Measurements from ENCODE around the gene MIPEP.

MIPEP gene

DNA sequence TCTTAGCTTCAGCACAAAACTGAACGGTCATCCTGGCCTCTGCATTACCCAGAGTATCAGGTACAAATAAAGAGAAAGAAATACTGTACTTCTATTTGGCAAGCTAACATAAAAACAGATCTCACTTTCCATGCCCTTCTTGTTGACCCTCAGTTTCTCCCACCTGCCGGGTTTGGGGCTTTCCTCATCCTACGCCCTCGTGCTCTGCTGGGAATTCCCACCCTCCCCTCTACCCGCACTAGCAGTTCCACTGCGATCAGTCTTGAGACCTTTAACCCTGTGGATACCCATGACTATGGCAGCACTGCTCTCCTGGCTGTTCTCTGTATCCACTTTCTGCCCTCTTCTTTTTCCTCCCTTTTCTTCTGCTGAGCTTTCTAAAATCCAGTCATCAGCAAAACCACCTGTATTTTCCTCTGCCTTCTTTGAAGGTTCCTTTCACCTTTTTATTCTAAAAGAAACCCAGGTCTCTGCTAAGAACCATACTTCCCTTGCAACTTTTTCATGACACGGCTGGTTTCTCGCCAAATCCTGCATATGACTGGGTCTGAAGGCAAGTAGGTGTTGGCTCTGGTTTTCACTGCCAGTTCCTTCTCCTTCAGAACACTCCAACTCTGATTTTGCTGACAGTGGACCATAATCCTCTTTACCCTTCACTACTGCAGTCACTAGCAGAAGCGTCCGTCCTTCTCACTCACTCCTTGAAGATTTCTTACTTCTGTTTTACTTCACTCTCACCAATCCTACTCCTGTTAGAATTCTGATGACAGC, 99.4 kb downstream of the MIPEP start:
- CTCF ChIA-PET, result interaction anchor here (0.6 kb wide), 1 partner anchor 25 kb away, joined by 3 read pairs; no protein-coding TSS in a partner anchor
- Histone ChIP-seq H3K9me3 (ENCODE audit: control insufficient read depth, insufficient read depth, low read depth, low read length) (no peaks in the 10 kb centered on the region), H3K27ac (ENCODE audit: extremely low read depth, low read depth, low read length) (no peak overlapping the region), H3K4me1 (ENCODE audit: control insufficient read depth, insufficient read depth, low read length) (0 out of 2 replicates have a peak, but pooled peaks cover 4% of the 10 kb centered on the region), H3K36me3 (ENCODE audit: control insufficient read depth in 2 of 2, insufficient read depth in 1 of 2, low read length in 2 of 2) (no peaks in the 10 kb centered on the region), H3K4me3 (ENCODE audit: low read depth, low read length) (no peak overlapping the region)
- TF ChIP-seq ZNF423 (tag by site-specific recombination; IDR thresholded peaks at IDR 0.05) (no peak), ZBTB21 (tag by site-specific recombination; IDR thresholded peaks at IDR 0.05) (no peak), ZNF660 (tag by site-specific recombination; IDR thresholded peaks at IDR 0.05) (no peak), ZNF530 (tag by site-specific recombination; IDR thresholded peaks at IDR 0.05; ENCODE audit: low read depth) (no peak), ZNF473 (tag by site-specific recombination; IDR thresholded peaks at IDR 0.05) (no peak), ZNF133 (tag by site-specific recombination; IDR thresholded peaks at IDR 0.05) (no peak)
- TF ChIP-seq, protein P1, sequence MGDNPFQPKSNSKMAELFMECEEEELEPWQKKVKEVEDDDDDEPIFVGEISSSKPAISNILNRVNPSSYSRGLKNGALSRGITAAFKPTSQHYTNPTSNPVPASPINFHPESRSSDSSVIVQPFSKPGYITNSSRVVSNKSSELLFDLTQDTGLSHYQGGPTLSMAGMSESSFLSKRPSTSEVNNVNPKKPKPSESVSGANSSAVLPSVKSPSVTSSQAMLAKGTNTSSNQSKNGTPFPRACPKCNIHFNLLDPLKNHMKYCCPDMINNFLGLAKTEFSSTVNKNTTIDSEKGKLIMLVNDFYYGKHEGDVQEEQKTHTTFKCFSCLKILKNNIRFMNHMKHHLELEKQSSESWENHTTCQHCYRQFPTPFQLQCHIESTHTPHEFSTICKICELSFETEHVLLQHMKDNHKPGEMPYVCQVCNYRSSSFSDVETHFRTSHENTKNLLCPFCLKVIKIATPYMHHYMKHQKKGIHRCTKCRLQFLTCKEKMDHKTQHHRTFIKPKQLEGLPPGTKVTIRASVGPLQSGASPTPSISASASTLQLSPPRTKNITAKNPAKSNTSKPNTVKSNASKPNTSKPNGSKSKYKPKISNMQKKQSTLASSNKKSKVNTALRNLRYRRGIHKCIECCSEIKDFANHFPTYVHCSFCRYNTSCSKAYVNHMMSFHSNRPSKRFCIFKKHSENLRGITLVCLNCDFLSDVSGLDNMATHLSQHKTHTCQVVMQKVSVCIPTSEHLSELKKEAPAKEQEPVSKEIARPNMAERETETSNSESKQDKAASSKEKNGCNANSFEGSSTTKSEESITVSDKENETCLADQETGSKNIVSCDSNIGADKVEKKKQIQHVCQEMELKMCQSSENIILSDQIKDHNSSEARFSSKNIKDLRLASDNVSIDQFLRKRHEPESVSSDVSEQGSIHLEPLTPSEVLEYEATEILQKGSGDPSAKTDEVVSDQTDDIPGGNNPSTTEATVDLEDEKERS (tag by site-specific recombination; IDR thresholded peaks at IDR 0.05), result no peak
- POLR2A ChIA-PET, result no interaction called here

DNA sequence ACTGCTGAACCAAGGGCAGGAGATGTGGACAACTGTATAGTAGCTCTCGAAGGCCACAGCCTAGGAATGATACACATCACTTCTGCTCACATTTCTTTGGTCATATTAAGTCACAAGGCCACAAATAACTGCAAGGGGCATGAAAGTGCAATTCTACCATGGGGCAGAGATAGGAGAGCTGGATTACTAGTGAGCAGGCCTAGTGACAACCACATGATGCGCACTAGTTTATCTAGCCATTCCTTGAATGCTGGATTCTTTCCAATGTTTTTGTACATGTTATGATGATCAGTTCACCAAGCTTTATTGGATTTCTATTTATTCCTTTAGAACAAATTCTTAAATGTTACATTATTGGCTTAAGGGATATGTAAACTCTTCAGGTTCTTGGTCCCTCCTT, 100.7 kb downstream of the MIPEP start:
- ChIA-PET POLR2A (no interaction called here), CTCF (interaction anchor here (0.6 to 1.0 kb wide), 2 partner anchors 46 to 60 kb away, joined by 3 to 4 read pairs; no protein-coding TSS in a partner anchor)
- H3K4me3 ChIP-seq (ENCODE audit: low read depth, low read length), result no peak overlapping the region
- peak; percentile 35; the same call in 1 of the 2 replicates for TF ChIP-seq BCL6B (tag by site-specific recombination; IDR thresholded peaks at IDR 0.05)
- TF ChIP-seq SCRT1 (tag by site-specific recombination; IDR thresholded peaks at IDR 0.05; ENCODE audit: borderline replicate concordance), result no peak
- TF ChIP-seq ZNF19 (tag by site-specific recombination; IDR thresholded peaks at IDR 0.05; ENCODE audit: low read depth), result no peak
- H3K9me3 ChIP-seq (ENCODE audit: control insufficient read depth, insufficient read depth, low read depth, low read length), result no peaks in the 10 kb centered on the region
- no peaks in the 10 kb centered on the region for H3K4me1 ChIP-seq (ENCODE audit: control insufficient read depth, insufficient read depth, low read length)
- no peaks in the 10 kb centered on the region for H3K36me3 ChIP-seq (ENCODE audit: control insufficient read depth in 2 of 2, insufficient read depth in 1 of 2, low read length in 2 of 2)
- no peak overlapping the region for H3K27ac ChIP-seq (ENCODE audit: extremely low read depth, low read depth, low read length)

- no peaks in the 10 kb centered on the region for H3K4me1 ChIP-seq (ENCODE audit: control insufficient read depth, insufficient read depth, low read length)
- ChIA-PET POLR2A (no interaction called here), CTCF (no interaction called here)
- no peak overlapping the region for H3K27ac ChIP-seq (ENCODE audit: extremely low read depth, low read depth, low read length)
- H3K4me3 ChIP-seq (ENCODE audit: low read depth, low read length), result no peak overlapping the region
- H3K36me3 ChIP-seq (ENCODE audit: control insufficient read depth in 2 of 2, insufficient read depth in 1 of 2, low read length in 2 of 2), result no peaks in the 10 kb centered on the region
- TF ChIP-seq ZNF350 (tag by site-specific recombination; IDR thresholded peaks at IDR 0.05) (no peak), ZNF600 (tag by site-specific recombination; IDR thresholded peaks at IDR 0.05) (no peak), GLI2 (tag by site-specific recombination; IDR thresholded peaks at IDR 0.05; ENCODE audit: borderline replicate concordance, low read depth) (no peak), ZBTB48 (tag by site-specific recombination; IDR thresholded peaks at IDR 0.05) (no peak), ZNF37A (tag by site-specific recombination; IDR thresholded peaks at IDR 0.05) (no peak), SP7 (tag by site-specific recombination; IDR thresholded peaks at IDR 0.05) (no peak), ZNF221 (tag by site-specific recombination; IDR thresholded peaks at IDR 0.05; ENCODE audit: borderline replicate concordance) (no peak)
- TF ChIP-seq, protein P2, sequence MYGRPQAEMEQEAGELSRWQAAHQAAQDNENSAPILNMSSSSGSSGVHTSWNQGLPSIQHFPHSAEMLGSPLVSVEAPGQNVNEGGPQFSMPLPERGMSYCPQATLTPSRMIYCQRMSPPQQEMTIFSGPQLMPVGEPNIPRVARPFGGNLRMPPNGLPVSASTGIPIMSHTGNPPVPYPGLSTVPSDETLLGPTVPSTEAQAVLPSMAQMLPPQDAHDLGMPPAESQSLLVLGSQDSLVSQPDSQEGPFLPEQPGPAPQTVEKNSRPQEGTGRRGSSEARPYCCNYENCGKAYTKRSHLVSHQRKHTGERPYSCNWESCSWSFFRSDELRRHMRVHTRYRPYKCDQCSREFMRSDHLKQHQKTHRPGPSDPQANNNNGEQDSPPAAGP (tag by site-specific recombination; IDR thresholded peaks at IDR 0.05), result no peak
- no peaks in the 10 kb centered on the region for H3K9me3 ChIP-seq (ENCODE audit: control insufficient read depth, insufficient read depth, low read depth, low read length)
Observed at GRCh38 chr13:23787464-23787863, 101.7 kb downstream of the MIPEP start.

All from HEK293 (cell line).